Activated gamma-delta T cell (primary cell): ENCODE measurements around the gene NTRK1.
A peak's percentile ranks its signal among the peaks of the same experiment; 100 is the strongest.

ENCODE experiments used
- DNase-seq: peaks from one replicate; lab custom pipeline; 2025; lab: John Stamatoyannopoulos, UW

Gene NTRK1

DNA sequence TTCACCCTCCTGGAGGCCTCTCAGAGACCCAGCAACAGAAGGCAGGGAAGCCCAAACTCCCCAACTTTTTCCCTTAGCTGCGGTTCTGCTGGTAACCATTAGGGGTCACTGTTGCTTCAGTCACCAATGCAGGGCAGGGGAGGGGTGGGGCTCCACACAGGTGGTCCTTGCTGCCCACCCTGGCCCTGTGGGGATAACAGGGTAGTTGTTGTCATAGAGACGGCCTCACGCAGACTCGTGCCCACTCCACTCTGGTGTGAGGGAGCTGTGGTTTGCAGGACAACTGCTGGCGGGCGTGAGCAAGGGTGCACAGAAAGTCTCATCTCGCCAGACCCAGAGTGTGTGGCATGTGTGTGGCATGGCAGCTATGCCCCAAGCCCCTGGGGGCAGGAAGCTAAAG is 21.7 kb upstream of the NTRK1 start:
- no peak for DNase-seq

DNA sequence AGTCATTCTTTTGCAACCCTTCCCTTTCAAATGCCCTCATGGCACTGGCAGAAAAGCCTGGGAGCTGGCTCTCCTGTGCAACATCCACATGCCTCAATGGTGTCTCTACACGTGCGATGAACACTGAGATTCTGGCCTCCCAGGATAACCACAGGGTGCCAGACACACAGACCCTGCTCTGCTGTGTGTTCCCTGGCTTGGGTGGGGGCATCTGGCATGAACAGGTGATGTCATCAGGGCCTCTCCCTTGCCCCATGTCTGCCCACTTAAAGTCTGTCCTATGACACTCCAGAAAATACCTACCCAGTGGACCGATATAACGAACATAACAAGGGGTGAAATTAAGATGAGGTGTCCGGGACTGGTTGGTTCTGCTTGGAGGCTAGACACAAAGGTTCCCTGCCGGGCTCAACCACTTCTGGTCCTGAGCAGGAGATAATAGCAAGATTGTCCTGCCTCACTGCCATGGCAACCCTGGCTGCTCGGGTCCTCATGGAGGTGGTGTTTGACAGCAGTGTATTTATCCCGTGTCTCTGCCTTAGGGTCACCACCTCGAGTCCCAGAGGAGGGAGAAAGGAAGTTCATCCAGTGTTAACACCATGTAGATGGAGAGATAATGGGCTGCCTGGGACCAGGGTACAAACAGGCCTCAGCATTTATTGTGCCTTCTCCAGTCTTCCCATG is 21.1 kb upstream of the NTRK1 start:
- DNase-seq: no peak

DNA sequence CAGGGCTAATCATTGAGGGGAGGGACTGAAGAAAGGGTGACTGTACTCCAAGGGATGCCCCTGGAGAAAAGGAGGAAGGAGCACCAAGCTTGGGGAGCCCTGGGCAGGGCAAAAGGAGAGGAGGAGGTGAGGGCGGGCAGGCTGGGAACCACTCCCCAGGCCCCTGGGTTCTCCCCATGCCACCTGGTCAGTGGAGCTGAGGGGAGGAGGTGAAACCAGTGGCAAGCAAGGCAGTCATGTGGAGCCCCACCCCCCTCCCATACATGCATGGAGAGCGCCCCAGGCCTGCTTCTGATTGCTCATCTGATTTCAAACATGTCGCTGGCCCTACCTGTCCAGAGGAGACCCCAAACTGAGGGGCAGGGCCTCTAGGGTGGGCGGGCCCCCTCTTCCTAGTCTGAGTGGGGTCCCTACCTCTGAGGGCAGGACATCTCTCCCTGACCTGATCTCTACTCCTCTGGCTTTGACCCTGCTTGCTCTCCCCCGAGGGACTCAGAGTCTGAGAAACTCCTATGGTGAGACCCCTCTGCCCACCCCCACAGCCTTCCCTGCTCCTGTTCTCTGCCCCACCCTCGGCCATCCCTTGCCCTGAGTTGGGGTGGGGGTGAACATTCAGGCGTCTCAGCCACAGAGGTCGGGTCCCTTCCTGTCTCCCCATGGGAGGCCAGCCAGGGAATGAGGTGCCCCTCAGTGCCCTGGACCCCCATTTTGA is 20.3 kb upstream of the NTRK1 start:
- DNase-seq: no peak

DNA sequence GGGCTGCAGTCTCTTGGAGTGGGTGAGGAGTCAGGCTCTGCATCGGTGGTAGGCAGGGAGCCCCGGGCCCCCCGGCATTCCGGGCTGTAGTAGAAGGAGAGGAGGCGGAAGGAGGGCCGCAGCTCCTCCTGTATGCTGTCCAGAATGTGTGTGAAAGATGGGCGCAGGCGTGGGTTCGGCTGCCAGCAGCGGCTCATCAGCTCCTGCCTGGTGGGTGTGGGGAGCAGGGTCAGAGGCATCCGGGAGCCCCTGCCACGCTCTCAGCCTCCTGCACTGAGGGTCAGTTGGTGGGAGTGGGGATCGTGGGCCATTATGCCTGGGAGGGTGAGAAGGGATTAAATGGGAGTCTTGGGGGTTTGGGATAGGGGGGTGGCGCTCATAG is 19.8 kb upstream of the NTRK1 start:
- no peak for DNase-seq

DNA sequence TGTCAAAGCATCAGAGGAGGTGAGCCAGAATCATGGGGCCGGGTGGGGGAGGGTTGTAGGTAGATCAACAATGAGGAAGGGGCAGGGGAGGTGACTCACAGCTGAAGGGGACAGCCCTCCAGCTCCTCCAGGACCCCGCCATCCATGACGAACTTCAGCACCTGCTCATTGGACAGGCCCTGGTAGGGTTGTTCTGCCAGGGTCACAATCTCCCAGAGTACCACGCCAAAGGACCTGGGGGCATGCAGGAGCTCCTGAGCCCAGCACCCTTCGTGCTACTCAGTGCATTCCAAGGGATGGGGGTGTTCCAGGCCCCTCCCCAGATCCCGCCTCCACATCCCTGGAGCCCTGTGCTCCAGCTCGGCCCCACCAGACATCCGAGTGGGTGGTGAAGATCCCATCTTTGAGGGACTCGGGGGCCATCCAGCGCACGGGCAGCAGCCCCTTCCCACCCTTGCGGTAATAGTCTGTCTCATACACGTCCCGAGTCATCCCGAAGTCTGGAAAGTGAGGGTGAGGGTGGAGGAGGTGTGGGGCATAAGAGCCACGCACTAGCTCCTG is 19.3 kb upstream of the NTRK1 start:
- DNase-seq: no peak

DNA sequence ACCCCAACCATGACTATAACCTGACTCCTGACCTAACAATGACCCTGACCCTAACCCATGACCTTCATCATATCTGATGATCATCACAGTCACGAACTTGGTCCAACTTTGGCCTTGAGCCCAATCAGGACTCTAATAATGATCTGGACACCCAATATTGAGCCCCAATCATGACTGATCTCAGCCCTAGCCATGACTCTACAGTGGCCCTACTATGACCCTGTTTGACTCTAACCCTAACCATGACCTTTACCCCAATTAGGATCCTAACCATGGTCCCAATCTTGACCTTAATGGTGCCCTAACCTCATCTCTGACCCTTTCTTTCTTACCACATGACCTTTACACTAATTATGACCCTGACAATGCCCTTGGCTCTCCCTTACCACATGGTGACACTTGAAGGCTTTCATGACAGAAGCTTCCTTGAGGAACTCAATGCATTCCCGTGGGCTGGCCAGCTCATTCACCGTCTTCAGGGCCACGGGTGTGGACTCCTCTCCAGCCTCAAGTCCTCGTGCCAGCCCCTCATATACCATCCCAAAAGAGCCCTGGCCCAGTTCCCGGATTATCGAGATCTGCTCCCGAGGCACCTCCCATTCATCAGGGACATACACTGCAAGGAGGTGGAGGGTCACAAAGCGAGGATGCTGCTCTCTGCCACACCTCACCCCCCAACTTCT is 17.9 kb upstream of the NTRK1 start:
- DNase-seq: no peak

DNA sequence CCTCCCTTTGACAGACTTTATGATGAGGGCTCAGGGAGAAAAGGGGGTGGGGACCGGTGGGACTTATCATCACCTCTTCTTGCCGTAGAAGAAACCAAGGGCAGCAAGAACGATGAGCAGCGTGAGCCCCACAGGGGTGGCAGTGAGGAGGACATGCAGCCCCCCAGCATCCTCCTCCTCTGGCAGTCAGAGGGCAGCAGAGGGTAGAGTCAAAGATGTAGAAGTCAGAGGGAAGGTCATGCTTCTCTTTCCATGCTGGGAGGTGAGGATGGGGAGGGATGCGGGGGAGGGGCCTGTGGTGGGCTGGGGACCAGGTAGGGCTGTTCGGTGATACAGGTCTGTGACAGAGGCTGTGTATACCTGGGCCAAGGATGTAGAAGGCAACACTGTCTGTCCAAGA is 16.6 kb upstream of the NTRK1 start:
- DNase-seq: no peak

DNA sequence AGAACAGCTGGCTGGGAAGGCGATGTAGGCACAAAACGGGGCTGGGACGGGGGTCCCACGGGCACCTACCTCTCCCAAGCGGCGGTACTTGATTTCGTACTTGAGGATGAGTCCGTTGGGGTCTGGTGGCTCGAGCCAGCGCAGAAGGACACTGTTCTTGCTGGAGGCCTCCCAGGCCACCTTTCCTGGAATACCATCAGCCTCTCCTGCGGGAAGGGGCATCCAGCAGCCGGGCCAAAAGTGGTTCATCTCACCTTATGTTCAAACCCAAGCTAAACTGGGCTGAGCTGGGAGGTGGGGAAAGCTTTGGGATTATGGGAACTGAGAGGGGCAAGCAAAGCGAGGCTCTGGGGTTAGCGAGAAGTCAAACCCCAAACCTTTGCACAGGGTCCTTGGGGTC is 16.0 kb upstream of the NTRK1 start:
- DNase-seq: no peak

DNA sequence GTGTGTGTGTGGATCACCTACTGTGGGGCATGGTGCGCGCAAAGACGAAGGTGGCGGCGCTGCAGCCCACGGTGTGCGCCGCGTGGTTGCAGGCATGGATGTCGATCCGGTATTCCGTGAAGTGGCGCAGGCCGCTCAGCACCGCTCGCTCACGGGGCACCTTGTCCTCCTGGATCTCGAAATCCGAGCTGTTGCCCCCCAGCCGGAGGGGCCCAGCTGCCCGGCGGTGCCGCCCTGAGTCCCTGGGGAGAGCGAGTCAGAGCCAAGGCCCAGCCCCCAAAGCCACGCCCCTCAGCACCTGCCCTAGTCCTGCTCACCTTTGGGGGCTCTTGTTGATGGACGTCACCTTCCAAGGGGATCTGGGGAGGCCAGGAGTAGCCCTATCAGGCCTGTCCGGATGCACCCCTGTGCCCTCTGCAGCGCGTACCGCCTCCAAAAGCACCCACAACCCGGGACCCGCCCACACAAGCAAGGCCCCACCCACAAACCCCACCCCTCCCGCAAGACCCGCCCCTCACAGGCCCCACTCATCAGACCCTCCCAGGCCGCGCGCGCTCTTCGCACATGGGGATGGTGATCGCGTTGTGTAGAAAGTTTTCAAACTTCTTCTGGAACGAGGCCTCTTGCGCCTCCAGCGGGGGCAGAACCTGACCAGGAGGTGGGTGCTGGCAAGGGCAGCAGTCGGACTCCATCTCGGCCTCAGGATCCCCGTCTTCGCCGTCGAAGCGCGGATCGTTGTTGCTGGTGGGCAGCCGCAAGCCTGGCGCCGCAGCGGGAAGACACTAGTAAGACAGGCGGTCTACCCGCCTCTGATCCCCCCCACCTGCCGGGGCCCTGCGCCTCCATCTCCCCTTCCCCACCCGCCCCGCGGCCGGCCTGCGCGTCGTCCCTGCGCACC is 15.4 kb upstream of the NTRK1 start:
- DNase-seq: no peak

DNA sequence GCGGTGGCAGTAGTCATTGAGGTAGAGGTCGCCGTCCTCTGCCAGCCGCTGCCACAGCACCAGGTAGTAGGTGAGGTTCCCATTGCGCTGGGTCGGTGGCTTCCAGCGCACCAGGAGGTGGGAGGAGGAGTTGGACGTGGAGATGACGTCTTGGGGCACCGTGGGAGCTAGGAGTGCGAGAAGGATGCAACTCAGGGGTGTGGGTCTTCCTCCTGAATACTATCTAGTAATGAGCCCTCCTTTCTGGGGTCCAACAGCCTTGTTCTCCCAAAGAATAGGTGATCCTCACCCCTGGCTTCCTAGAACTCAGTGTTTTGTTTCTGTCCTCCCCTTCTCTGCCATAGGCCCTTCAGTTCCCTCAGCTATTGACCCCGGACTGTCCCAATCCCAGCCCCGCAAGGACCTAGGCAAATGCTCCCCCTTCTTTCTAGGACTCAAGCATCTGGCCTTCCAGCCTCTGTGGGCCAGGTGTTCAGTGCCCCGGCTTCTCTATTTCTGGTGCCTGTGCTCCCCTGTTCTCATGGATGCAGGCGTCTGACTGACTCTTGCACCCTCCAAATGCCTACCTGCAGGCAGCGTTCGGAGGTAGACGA is 14.6 kb upstream of the NTRK1 start:
- no peak for DNase-seq

DNA sequence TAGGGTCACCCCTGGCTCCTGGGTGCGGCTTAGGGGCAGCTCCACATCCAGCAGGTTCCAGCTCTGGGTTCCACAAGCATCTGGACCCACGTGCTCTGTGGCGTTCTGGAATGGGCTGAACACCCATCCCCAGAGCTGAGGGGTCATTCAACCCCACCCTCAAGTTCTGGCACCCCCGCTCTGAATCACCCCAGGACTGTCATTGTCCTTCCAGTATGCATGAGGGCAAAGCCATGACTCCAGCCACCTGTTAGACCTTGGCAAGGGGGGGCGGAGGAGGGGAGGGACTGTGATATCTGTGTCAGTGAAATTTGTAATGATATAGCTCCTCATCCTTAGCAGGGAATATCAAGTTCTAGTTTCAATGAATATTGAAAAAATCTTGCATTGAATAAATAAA is 14.0 kb upstream of the NTRK1 start:
- DNase-seq: no peak

DNA sequence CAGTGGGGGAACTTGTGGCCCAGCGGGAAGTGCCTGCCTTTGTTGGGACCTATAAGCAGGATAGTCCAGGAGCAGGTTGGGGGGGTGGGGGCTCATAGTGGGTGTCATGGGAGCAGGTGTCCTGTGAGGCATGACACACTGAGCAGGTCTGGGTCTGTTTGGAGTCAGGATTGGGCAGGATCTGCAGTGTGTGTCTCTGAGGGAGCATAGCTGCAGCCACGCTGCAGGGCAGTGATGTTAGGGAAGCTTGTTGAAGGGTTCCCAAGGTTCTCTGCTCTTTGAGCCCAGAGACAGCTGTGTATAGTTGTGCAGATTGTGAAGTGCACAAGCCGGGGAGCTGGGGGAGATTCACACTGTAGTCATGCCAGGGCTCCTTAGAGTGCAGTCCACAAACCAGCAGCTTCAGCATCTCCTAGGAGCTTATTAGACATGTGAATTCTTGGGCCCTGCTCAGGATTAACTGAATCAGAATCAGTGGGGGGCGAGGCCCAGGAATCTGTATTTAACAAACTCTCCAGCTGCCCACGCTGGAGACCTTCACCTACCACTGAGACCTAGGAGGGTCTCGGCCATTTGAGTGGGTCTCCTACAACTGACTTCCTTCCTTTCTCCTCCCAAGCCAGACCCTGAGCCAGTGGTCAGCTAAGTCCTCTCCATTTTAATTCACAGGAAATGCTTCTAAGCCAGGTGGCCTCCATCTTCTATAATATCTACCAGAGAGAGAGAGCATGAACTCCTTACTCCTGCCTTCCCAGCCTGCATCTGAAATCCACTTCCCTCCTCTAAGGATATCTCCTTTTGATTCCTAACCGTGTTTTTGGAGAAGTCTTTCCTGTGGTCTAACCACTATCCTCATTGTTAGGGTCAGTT is 12.8 kb upstream of the NTRK1 start:
- no peak for DNase-seq

DNA sequence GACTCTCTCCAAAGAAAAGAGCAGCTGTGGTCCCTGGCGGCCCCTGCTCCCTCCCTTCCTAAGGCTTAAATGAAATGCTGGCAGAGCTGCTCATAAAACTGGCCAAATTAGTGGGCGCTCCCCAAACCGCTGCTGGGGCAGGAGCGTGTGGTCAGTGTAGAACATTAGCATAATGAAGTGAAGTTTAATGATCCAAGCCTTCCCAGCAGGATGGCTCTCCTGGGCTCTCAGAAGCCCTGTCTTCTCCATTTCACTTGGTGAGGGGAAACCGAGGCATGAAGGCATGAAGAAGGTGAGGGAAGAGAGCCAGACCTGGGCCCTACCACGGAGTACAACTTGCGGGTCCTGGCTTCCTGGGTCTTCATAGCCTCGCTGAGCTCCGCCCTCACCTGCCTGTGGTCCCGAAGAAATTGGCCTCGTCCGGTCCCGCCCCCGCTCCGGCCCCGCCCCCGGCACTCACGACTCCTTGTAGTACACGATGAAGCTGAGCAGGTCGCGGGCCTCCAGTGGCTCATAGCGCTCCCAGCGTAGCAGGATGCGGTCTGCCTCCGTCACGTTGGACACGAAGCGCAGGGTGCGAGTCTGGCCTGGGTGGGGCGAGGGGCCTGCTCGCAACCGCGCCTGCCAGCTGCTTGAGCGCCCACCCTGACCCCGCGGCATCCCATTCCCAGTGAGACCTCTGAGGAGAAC is 12.1 kb upstream of the NTRK1 start:
- DNase-seq: peak; percentile 34

DNA sequence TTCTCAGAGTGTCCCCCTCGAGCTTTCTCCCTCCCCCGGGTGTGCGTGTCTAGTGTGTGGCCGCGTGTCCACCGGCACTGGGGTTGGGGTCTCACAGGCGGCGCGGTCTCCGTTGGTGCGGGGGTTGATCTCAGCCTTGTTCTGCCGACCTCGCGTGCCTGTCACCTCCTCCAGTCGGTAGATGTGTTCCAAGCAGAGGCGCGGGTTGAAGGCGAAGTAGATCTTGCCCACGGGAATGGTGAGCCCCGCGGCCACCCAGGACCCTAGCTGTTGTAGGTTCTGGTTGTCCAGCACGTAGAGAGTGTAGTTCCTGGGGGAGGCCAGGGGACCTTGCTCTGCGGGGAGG is 11.5 kb upstream of the NTRK1 start:
- DNase-seq: no peak

DNA sequence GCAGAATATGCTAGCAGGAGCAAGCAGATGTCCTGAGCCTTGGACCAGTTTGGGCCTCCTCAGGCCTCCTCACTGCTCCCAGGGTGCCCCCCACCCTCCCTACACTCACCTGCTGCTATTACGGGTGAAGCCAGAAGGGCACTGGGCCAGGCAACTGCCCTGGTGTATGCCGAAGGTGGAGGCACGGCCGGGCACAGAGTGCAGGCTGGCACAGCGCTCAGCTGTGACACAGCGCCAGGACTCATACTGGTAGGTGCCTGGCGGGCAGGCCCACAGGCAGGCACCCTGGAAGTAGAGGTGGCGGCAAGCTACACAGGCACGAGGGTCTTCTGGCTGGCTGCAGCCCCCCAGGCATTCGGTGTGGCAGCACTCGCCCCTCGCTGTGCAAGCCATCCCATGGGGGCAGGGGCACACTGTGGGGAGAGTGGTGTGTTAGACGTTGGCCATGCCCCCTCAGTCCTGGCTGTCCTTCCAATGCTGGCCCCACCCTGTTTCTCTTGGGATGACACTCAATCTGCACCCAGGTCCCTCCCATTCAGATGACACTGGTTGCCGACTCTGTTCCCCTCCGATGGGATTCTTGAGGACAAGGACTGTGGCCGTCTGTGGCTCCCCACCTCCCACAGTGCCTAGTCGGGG is 8.8 kb upstream of the NTRK1 start:
- DNase-seq: no peak

DNA sequence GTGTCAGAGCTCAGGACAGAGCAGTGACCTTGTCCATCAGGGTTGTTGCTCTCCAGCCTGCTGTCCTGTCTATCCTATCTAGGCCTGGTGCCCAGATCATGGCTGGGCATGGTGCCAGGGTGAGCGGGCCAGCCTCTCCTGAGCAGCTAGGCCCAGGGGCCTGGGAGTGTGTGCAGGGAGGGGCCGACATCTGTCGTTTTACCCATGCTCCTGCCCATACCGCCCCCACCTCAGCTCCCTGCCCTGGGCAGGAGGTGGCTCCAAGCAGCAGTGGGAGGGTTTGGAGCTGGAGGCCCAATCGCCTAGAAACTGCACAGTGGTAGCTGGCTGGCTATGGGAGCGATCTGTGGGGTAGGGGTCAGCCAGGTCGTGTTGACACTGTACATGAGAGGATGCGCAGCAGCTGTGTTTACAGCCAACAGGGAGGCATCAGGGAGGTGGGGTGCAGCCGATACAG is 8.2 kb upstream of the NTRK1 start:
- no peak for DNase-seq

DNA sequence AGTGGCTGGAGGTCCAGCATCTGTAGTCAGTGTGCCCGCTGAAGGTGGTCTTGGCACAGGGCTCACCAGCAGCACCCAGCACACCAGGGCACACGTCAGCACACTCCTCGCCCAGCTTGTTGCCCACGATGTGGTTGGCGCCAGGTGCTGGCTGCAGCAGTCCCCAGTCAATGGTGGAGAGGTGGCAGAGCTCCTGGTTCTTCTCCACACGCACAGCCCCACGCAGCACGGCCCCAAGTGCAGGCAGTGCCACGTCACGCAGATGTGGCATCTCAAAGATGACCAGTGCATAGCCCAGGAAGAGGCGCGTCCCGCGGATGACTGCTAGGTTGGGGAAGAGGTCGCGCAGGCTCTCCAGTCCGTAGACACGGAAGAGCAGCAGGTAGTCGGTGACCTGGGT is 6.9 kb upstream of the NTRK1 start:
- no peak for DNase-seq

DNA sequence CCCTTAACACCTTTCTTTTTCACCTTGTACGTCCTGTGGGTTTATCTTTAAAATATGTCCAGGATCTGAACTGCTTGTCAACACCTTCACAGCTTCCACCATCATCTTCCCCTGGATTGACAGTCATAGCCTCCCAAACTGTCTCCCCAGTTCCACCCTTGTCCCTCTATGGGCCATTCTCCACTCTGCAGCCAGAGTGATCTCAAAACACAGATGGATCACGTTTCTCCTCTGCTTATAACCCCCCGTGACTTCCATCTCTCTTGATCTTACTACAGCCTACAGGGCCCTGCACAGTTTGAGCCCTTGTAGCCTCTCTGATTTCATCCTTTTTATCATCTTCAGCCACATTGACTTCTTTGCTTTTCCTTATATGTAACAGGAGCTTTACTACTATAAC is 6.0 kb upstream of the NTRK1 start:
- no peak for DNase-seq

DNA sequence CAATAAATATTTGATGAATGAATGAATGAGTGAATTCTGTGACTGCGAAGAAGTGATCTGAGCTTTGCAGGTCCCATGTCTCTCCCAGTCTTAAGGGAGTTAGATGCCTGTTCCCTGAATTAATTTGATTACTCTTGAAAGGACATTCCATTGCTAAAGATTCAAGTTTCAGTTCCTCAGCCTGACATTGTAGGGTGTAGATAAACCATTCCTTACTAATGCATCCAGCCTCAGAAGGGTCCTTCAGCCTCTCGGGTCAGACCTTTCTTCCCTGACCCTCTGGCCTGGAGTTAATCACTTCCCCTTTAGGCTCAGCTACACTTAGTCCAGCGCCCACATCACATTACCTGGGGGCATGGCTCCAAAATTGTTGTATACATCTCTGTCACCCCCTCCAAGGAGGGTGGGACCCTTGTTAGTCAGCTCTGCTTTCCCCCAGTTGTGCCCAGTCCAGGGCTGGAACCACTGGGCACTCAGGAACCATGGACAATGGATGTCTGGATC is 4.3 kb upstream of the NTRK1 start:
- no peak for DNase-seq
